ENCODE results near the gene TOMM22.

TOMM22 gene

GRCh38 chr22:38733724-38734381 is 52.1 kb downstream of the TOMM22 start:
- no peak for DNase-seq (ENCODE audit: low read depth in 2 of 2, low spot score in 1 of 2)

GRCh38 chr22:38734421-38735100 is 52.8 kb downstream of the TOMM22 start:
- no peak for DNase-seq (ENCODE audit: low read depth in 2 of 2, low spot score in 1 of 2)

Data from stimulated activated CD8-positive, alpha-beta memory T cell treated with anti-CD3 and anti-CD28 coated beads, Interleukin-4, amount 100 ng/mL, for 4 hours (primary cell).